HG03439 (cell line): ENCODE data around the gene PTCH1.

Source experiments
- ATAC-seq: cut with Tn5 transposase; IDR thresholded peaks from one replicate; pipeline ENCODE4 v1.9.1; 2021; ENCODE audit warnings: mild to moderate bottlenecking, moderate library complexity; ENCODE audit not compliant: unreplicated experiment

PTCH1 gene

GRCh38 chr9:95446259-95446658 is 70.5 kb downstream of the PTCH1 start:
- ATAC-seq = no peak

GRCh38 chr9:95444160-95444559 is 72.6 kb downstream of the PTCH1 start:
- no peak for ATAC-seq

- ATAC-seq = no peak
These were observed 73.5 kb downstream of the PTCH1 start for GRCh38 chr9:95443301-95443700.

- no peak for ATAC-seq
These were observed 75.7 kb downstream of the PTCH1 start for GRCh38 chr9:95441081-95441480.

GRCh38 chr9:95440447-95440846 is 76.3 kb downstream of the PTCH1 start:
- no peak for ATAC-seq

GRCh38 chr9:95438561-95439357 is 78.0 kb downstream of the PTCH1 start:
- ATAC-seq = no peak

- no peak for ATAC-seq
These were observed 79.2 kb downstream of the PTCH1 start for GRCh38 chr9:95437559-95437958.

- no peak for ATAC-seq
These were observed 80.4 kb downstream of the PTCH1 start for GRCh38 chr9:95436416-95436815.

- no peak for ATAC-seq
These were observed 81.6 kb downstream of the PTCH1 start for GRCh38 chr9:95435074-95435728.

- no peak for ATAC-seq
These were observed 82.4 kb downstream of the PTCH1 start for GRCh38 chr9:95434116-95435073.

- ATAC-seq = no peak
These were observed 83.5 kb downstream of the PTCH1 start for GRCh38 chr9:95433096-95433819.

- no peak for ATAC-seq
These were observed 85.5 kb downstream of the PTCH1 start for GRCh38 chr9:95431286-95431685.

GRCh38 chr9:95429948-95430620 is 86.7 kb downstream of the PTCH1 start:
- ATAC-seq = no peak

- no peak for ATAC-seq
These were observed 87.7 kb downstream of the PTCH1 start for GRCh38 chr9:95429096-95429495.

GRCh38 chr9:95425910-95426551 is 90.7 kb downstream of the PTCH1 start:
- no peak for ATAC-seq

GRCh38 chr9:95422650-95423049 is 94.1 kb downstream of the PTCH1 start:
- no peak for ATAC-seq

GRCh38 chr9:95420518-95420917 is 96.3 kb downstream of the PTCH1 start:
- no peak for ATAC-seq

GRCh38 chr9:95419444-95419843 is 97.3 kb downstream of the PTCH1 start:
- no peak for ATAC-seq

- ATAC-seq = no peak
These were observed 101.6 kb downstream of the PTCH1 start for GRCh38 chr9:95415158-95415557.

GRCh38 chr9:95413793-95414192 is 103.0 kb downstream of the PTCH1 start:
- no peak for ATAC-seq
